ENCODE measurements around the gene STYXL2.
A peak's percentile ranks its signal among the peaks of the same experiment; 100 is the strongest.

STYXL2 gene

GRCh38 chr1:167057241-167057688 is 36.6 kb upstream of the STYXL2 start:
- POLR2A ChIA-PET, result no interaction called here

GRCh38 chr1:167059045-167059808 is 34.6 kb upstream of the STYXL2 start:
- POLR2A ChIA-PET, result no interaction called here
- peak; percentile 64 for DNase-seq (ENCODE audit: extremely low spot score)
- CTCF ChIA-PET, result interaction anchor here (0.7 to 18.6 kb wide), 87 partner anchors 8 to 1690 kb away, joined by 3 to 659 read pairs (median 4); partner anchors contain the start of genes POGK, POU2F1, STYXL2 and TADA1
- TF ChIP-seq CTCF (IDR thresholded peaks at IDR 0.05; ENCODE audit: control extremely low read depth, extremely low read depth, low read depth, missing control alignments), result peak; percentile 91

More at GRCh38 chr1:167057241-167057688, 36.6 kb upstream of the STYXL2 start:
- DNase-seq (ENCODE audit: extremely low spot score), result peak; percentile 48
- TF ChIP-seq CTCF (IDR thresholded peaks at IDR 0.05; ENCODE audit: control extremely low read depth, extremely low read depth, low read depth, missing control alignments), result peak; percentile 59
- CTCF ChIA-PET, result interaction anchor here (1.0 to 18.6 kb wide), 8 partner anchors 9 to 1132 kb away, joined by 3 to 659 read pairs (median 5); no protein-coding TSS in a partner anchor

DNA sequence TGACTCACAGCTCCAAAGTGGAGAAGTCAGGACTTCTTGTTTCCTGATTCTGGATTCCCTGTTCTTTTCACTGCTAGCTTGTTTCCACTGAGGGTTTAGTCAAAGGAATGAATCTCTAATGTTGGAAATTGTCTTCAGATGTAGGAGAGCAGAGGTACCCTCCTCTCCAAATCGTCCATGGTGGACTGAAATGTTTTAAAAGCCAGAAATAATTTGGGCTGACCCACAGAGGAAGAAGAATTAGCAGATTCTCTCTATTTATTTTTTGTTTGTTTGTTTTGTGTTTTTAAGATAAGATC is 34.1 kb upstream of the STYXL2 start:
- DNase-seq (ENCODE audit: extremely low spot score), result no peak
- ChIA-PET POLR2A (no interaction called here), CTCF (interaction anchor here (0.7 to 18.6 kb wide), 68 partner anchors 7 to 1691 kb away, joined by 3 to 659 read pairs (median 5); partner anchors contain the start of genes POU2F1, STYXL2 and TADA1)
- TF ChIP-seq CTCF (IDR thresholded peaks at IDR 0.05; ENCODE audit: control extremely low read depth, extremely low read depth, low read depth, missing control alignments), result no peak

GRCh38 chr1:167060141-167061072 is 33.5 kb upstream of the STYXL2 start:
- CTCF ChIA-PET, result interaction anchor here (0.8 to 18.6 kb wide), 60 partner anchors 9 to 1692 kb away, joined by 3 to 659 read pairs (median 4); partner anchors contain the start of genes POU2F1 and STYXL2
- POLR2A ChIA-PET, result no interaction called here
- TF ChIP-seq CTCF (IDR thresholded peaks at IDR 0.05; ENCODE audit: control extremely low read depth, extremely low read depth, low read depth, missing control alignments), result no peak
- DNase-seq (ENCODE audit: extremely low spot score), result no peak

DNA sequence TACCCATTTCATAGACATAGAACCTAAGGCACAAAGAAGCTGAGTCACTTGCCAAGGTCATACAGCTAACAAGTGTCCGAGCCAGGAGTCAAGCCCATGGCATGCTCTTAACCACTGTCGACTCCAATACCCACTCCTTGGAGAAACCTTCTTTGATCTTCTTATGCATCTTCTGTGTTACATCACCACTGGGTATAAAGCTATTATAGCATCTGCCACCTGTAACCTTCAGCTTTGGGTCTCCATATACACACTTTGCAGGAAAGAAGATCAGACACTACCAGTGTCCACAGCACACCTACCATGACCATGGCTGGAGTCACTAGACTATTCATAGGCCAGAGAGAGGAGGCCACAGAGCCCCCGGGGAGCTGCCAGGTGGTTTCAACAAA is 32.8 kb upstream of the STYXL2 start:
- ChIA-PET POLR2A (no interaction called here), CTCF (interaction anchor here (0.9 to 18.6 kb wide), 19 partner anchors 12 to 497 kb away, joined by 3 to 659 read pairs (median 4); no protein-coding TSS in a partner anchor)
- TF ChIP-seq CTCF (IDR thresholded peaks at IDR 0.05; ENCODE audit: control extremely low read depth, extremely low read depth, low read depth, missing control alignments), result no peak
- DNase-seq (ENCODE audit: extremely low spot score), result no peak

DNA sequence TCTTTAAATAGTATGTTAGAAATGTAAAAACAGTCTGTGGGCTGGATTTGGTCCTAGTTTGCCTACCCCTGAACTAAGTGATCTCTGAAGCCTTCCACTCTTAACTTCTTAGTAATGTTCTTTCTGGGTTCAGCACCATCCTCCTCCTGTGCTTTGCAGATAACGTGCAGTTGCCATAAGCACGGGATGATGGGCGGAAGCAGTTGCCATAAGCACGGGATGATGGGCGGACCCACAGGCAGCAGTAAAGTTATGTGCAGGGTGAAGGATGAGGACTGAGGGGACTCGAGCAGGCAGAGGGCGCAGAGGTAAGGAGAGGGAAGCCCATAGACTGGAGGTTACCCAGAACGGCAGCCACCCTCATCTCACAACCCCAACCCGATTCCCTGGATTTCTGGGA is 29.3 kb upstream of the STYXL2 start:
- no peak for DNase-seq (ENCODE audit: extremely low spot score)
- CTCF ChIA-PET, result interaction anchor here (0.7 to 18.6 kb wide), 7 partner anchors 15 to 491 kb away, joined by 3 to 659 read pairs (median 6); partner anchors contain the start of gene CREG1
- no peak for TF ChIP-seq CTCF (IDR thresholded peaks at IDR 0.05; ENCODE audit: control extremely low read depth, extremely low read depth, low read depth, missing control alignments)

More for the DNA sequence above, 29.3 kb upstream of the STYXL2 start:
- POLR2A ChIA-PET, result no interaction called here
